Muscle of leg (tissue), 11 donors: ENCODE results near the gene CHST13. TPM values are rescaled to one million over a fixed set of nuclear protein-coding genes. Genes with fewer than 3 reads are reported as not detected.

Source experiments
- DNase-seq: peaks from one replicate; pipeline ENCODE4 v3.0.0; 2013
- H3K27ac ChIP-seq: one replicate; pipeline ENCODE4 v1.5.1; 2013; ENCODE audit warnings: mild to moderate bottlenecking, low read length, control low read depth
- H3K27me3 ChIP-seq: one replicate; pipeline ENCODE4 v1.6.1; 2013; ENCODE audit warnings: low read length; ENCODE audit not compliant: control insufficient read depth, insufficient read depth
- H3K36me3 ChIP-seq: one replicate; pipeline ENCODE4 v1.6.1; 2013; ENCODE audit warnings: low read length; ENCODE audit not compliant: control insufficient read depth, insufficient read depth
- H3K4me1 ChIP-seq: one replicate; pipeline ENCODE4 v1.6.1; 2013; ENCODE audit warnings: low read length; ENCODE audit not compliant: control insufficient read depth, insufficient read depth
- H3K4me3 ChIP-seq: one replicate; pipeline ENCODE4 v1.5.1; 2013; ENCODE audit warnings: low read length, control low read depth
- H3K9me3 ChIP-seq: replicated peaks from 2 replicates; pipeline ENCODE4 v1.6.1; 2013; ENCODE audit warnings: low read depth, low read length; ENCODE audit not compliant: control insufficient read depth
- WGBS: methylation state at CpG from one replicate; pipeline ENCODE4 v1.1.5; 2013; ENCODE audit warnings: missing lambda C conversion rate; ENCODE audit not compliant: insufficient coverage; 5-methylcytosine and 5-hydroxymethylcytosine counted together
- polyA plus RNA-seq, 8 donors: library from polyadenylated mRNA; unstranded; fragments of 120-200 nt; gene quantifications; one replicate each; pipeline versions ENCODE4 v1.2.1 to v1.2.3, GENCODE V29; 2013; ENCODE audit warnings: inconsistent platforms in 1 of 8, low replicate concordance in 1 of 8; ENCODE audit not compliant: insufficient read length in 8 of 8, insufficient read depth in 1 of 8
- total RNA-seq: library from RNA; stranded (reverse); fragments of 120-200 nt; gene quantifications from one replicate; pipeline ENCODE4 v1.2.4, GENCODE V29; 2013

CHST13 gene
- total and polyA plus RNA-seq, 9 donors = 0.10 to 2.4 (median 0.23) TPM; not detected in 1

GRCh38 chr3:126547721-126548120, 23.8 kb downstream of the CHST13 start:
- H3K36me3 ChIP-seq = no peaks in the 10 kb centered on the region
- WGBS = no CpG with 5 or more reads among the region's 1 CpG
- peak; percentile 52 for DNase-seq
- no peak overlapping the region for H3K27ac ChIP-seq
- H3K4me3 ChIP-seq = no peak overlapping the region
- H3K9me3 ChIP-seq = no peaks in the 10 kb centered on the region
- H3K4me1 ChIP-seq = peaks cover 40% of the 10 kb centered on the region
- H3K27me3 ChIP-seq = peaks cover 14% of the 10 kb centered on the region

- WGBS = 27% methylated on average over 6 of the region's 9 CpGs
Measured at GRCh38 chr3:126548556-126549466, 24.9 kb downstream of the CHST13 start.

DNA sequence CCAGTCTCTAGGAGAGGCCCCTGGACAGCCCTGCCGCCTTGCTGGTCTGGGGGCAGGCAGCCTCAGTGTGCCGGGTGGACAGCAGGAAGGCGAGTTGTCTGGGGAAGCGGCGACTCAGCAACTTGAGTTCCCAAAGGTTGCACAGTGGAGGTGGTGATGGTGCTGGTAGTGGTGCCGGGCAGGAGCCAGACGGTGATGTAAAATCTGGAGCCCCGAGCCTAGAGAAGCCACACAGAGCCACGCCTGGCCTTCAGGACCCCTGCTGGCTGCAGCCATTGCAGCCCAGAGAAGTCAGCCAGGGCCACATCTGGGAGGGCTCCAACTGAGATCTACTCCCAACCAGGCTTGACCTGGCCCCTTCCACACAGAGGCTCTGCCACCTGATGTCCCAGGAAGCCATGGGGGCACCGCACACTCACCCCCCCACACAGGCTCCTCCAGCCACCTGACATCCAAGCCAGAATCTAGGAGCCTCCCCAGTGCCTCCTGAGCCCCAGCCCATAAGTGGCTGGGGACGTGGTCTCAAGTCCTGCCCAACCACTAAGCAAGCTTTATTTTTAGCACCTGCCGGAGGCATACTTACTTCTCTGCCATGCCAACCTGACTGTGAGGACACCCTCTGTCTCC, 26.0 kb downstream of the CHST13 start:
- H3K4me3 ChIP-seq = no peak overlapping the region
- H3K27ac ChIP-seq = no peak overlapping the region
- H3K4me1 ChIP-seq = peaks cover 37% of the 10 kb centered on the region
- DNase-seq = no peak
- no peaks in the 10 kb centered on the region for H3K36me3 ChIP-seq
- H3K9me3 ChIP-seq = no peaks in the 10 kb centered on the region
- peaks cover 9% of the 10 kb centered on the region for H3K27me3 ChIP-seq
- 73% methylated on average over 12 of the region's 12 CpGs for WGBS

More at GRCh38 chr3:126548556-126549466, 24.9 kb downstream of the CHST13 start:
- Histone ChIP-seq H3K9me3 (no peaks in the 10 kb centered on the region), H3K4me3 (no peak overlapping the region), H3K36me3 (no peaks in the 10 kb centered on the region), H3K27me3 (peaks cover 8% of the 10 kb centered on the region), H3K4me1 (peaks cover 37% of the 10 kb centered on the region), H3K27ac (no peak overlapping the region)
- no peak for DNase-seq

GRCh38 chr3:126550488-126551051, 26.6 kb downstream of the CHST13 start:
- no peak overlapping the region for H3K27ac ChIP-seq
- H3K9me3 ChIP-seq = no peaks in the 10 kb centered on the region
- H3K4me3 ChIP-seq = no peak overlapping the region
- peaks cover 11% of the 10 kb centered on the region for H3K27me3 ChIP-seq
- peaks cover 37% of the 10 kb centered on the region for H3K4me1 ChIP-seq
- no peak for DNase-seq
- no peaks in the 10 kb centered on the region for H3K36me3 ChIP-seq
- 80% methylated on average over 10 of the region's 11 CpGs for WGBS

DNA sequence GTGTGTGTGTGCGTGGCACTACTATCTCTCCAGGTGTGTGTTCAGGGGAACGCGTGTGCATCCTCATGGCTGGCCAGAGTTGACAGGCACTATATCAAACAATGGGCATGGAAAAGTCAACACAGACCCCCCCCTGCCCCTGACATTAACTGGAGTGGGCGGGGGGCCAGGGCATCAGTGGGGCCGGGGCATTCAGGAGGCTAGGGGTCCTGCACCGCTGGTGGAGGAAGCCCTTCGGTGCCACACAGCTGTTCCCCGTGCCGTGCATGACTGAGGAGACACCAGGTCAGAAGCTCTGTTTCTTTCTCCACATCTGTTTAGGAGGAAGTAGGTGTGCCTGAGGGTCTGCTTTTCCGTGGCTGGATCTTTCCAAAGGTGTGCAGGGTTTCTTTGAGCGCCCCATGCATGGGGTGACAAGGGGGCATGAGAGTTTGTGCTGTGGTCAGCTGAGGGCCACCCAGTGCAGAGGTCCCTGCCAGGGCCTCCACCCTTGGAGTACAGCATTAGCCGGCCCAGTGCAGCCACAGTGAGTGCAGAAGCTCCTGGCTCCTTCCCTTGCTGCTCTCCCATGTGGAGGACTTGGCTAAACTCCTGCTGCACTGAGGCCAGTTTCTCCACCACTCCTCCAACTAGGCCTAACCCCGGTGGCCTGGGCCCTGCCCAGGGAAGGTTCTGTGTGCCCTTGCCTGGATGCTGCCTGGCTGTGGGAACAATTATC, 27.3 kb downstream of the CHST13 start:
- 59% methylated on average over 7 of the region's 13 CpGs for WGBS
- DNase-seq = peak; percentile 52
- Histone ChIP-seq H3K9me3 (no peaks in the 10 kb centered on the region), H3K4me3 (no peak overlapping the region), H3K4me1 (peaks cover 37% of the 10 kb centered on the region), H3K27ac (no peak overlapping the region), H3K27me3 (peaks cover 11% of the 10 kb centered on the region), H3K36me3 (no peaks in the 10 kb centered on the region)

GRCh38 chr3:126551839-126552687, 28.1 kb downstream of the CHST13 start:
- WGBS = 65% methylated on average over 17 of the region's 17 CpGs
- no peak for DNase-seq
- Histone ChIP-seq H3K4me1 (peaks cover 37% of the 10 kb centered on the region), H3K27ac (no peak overlapping the region), H3K36me3 (no peaks in the 10 kb centered on the region), H3K27me3 (peaks cover 9% of the 10 kb centered on the region), H3K4me3 (no peak overlapping the region), H3K9me3 (no peaks in the 10 kb centered on the region)

GRCh38 chr3:126552688-126553283, 28.8 kb downstream of the CHST13 start:
- no peaks in the 10 kb centered on the region for H3K36me3 ChIP-seq
- H3K27ac ChIP-seq = no peak overlapping the region
- H3K4me1 ChIP-seq = peaks cover 37% of the 10 kb centered on the region
- no peaks in the 10 kb centered on the region for H3K9me3 ChIP-seq
- WGBS = 82% methylated on average over 8 of the region's 14 CpGs
- DNase-seq = peak; percentile 46
- H3K27me3 ChIP-seq = peaks cover 8% of the 10 kb centered on the region
- no peak overlapping the region for H3K4me3 ChIP-seq

- Histone ChIP-seq H3K36me3 (no peaks in the 10 kb centered on the region), H3K4me1 (peaks cover 37% of the 10 kb centered on the region), H3K27me3 (peaks cover 5% of the 10 kb centered on the region), H3K4me3 (no peak overlapping the region), H3K9me3 (no peaks in the 10 kb centered on the region), H3K27ac (no peak overlapping the region)
- WGBS = 80% methylated on average over 14 of the region's 19 CpGs
- no peak for DNase-seq
Measured at GRCh38 chr3:126553284-126554084, 29.5 kb downstream of the CHST13 start.
